HepG2 (cell line): Measurements from ENCODE around the gene QSER1. TPM values are rescaled to one million over a fixed set of nuclear protein-coding genes. Genes with fewer than 3 reads are reported as not detected.
A peak's percentile ranks its signal among the peaks of the same experiment; 100 is the strongest.

Experiments used
- ATF1 ChIP-seq: IDR thresholded peaks from 2 replicates; pipeline ENCODE4 v1.6.1; 2016; ENCODE audit warnings: mild to moderate bottlenecking, control low read depth
- DNMT1 ChIP-seq: sonication (generic); formaldehyde crosslinking; IDR thresholded peaks from 2 replicates; pipeline ENCODE4 v1.5.1; 2020; ENCODE audit warnings: mild to moderate bottlenecking, missing genetic modification reagents
- DNMT3B ChIP-seq: conservative IDR thresholded peaks from 2 replicates; pipeline ENCODE4 v1.6.1; 2016; ENCODE audit warnings: missing biosample characterization, control low read depth
- ELF4 ChIP-seq: sonication (generic); formaldehyde crosslinking; IDR thresholded peaks from 2 replicates; pipeline ENCODE4 v1.5.0; 2020; ENCODE audit warnings: missing genetic modification reagents, mild to moderate bottlenecking, moderate library complexity, borderline replicate concordance
- KDM1A ChIP-seq: IDR thresholded peaks from 2 replicates; pipeline ENCODE4 v1.6.1; 2016; ENCODE audit warnings: missing compliant biosample characterization
- KDM4B ChIP-seq: sonication (generic); formaldehyde crosslinking; IDR thresholded peaks from 2 replicates; pipeline ENCODE4 v1.4.0; 2020; ENCODE audit warnings: missing genetic modification reagents
- MEIS1 ChIP-seq: sonication (generic); formaldehyde crosslinking; IDR thresholded peaks from 2 replicates; pipeline ENCODE4 v1.9.0; 2021; ENCODE audit warnings: mild to moderate bottlenecking, missing genetic modification reagents, moderate library complexity, borderline replicate concordance
- MIER3 ChIP-seq: IDR thresholded peaks from 2 replicates; pipeline ENCODE4 v1.6.1; 2016; ENCODE audit warnings: missing compliant biosample characterization, borderline replicate concordance
- MZF1 ChIP-seq: sonication (generic); formaldehyde crosslinking; IDR thresholded peaks from 2 replicates; pipeline ENCODE4 v1.8.1; 2023; ENCODE audit warnings: mild to moderate bottlenecking, missing genetic modification reagents, borderline replicate concordance
- NFE2 ChIP-seq: sonication (generic); formaldehyde crosslinking; IDR thresholded peaks from 2 replicates; pipeline ENCODE4 v1.4.0; 2020; ENCODE audit warnings: missing genetic modification reagents
- NFKB2 ChIP-seq: sonication (generic); formaldehyde crosslinking; IDR thresholded peaks from 2 replicates; pipeline ENCODE4 v1.4.0; 2020; ENCODE audit warnings: missing genetic modification reagents, borderline replicate concordance
- PHF5A ChIP-seq: IDR thresholded peaks from one replicate; pipeline ENCODE4 v1.6.1; 2018; ENCODE audit warnings: low read depth, missing genetic modification reagents; ENCODE audit not compliant: unreplicated experiment
- PITX1 ChIP-seq: sonication (generic); formaldehyde crosslinking; IDR thresholded peaks from 2 replicates; pipeline ENCODE4 v1.5.1; 2020; ENCODE audit warnings: mild to moderate bottlenecking, missing genetic modification reagents
- SIN3A ChIP-seq: IDR thresholded peaks from 2 replicates; pipeline ENCODE4 v1.6.1; 2011; ENCODE audit warnings: low read depth, mild to moderate bottlenecking, control low read depth, low read length, borderline replicate concordance
- SMAD9 ChIP-seq: sonication (generic); formaldehyde crosslinking; IDR thresholded peaks from 2 replicates; pipeline ENCODE4 v1.5.1; 2020; ENCODE audit warnings: mild to moderate bottlenecking, missing genetic modification reagents
- SRSF4 ChIP-seq: fragments of 200-400 bp; formaldehyde crosslinking; IDR thresholded peaks from one replicate; pipeline ENCODE4 v1.6.1; 2018; ENCODE audit warnings: mild to moderate bottlenecking, low read depth, low read length, moderate library complexity; ENCODE audit not compliant: poor library complexity, severe bottlenecking
- TBP ChIP-seq: sonication (generic); formaldehyde crosslinking; IDR thresholded peaks from 2 replicates; pipeline ENCODE4 v1.5.0; 2020; ENCODE audit warnings: missing genetic modification reagents
- TOE1 ChIP-seq: sonication (generic); formaldehyde crosslinking; IDR thresholded peaks from 2 replicates; pipeline ENCODE4 v1.4.0; 2020; ENCODE audit warnings: mild to moderate bottlenecking, missing genetic modification reagents
- ZBTB21 ChIP-seq: sonication (generic); formaldehyde crosslinking; IDR thresholded peaks from 2 replicates; pipeline ENCODE4 v1.4.0; 2020; ENCODE audit warnings: missing genetic modification reagents
- ZFP62 ChIP-seq: sonication (generic); formaldehyde crosslinking; IDR thresholded peaks from 2 replicates; pipeline ENCODE4 v1.4.0; 2020; ENCODE audit warnings: missing genetic modification reagents
- ZNF121 ChIP-seq: sonication (generic); formaldehyde crosslinking; IDR thresholded peaks from 2 replicates; pipeline ENCODE4 v1.5.0; 2020; ENCODE audit warnings: mild to moderate bottlenecking, missing genetic modification reagents
- ZNF24 ChIP-seq: fragments of 450-650 bp; IDR thresholded peaks from 2 replicates; pipeline ENCODE4 v1.6.1; 2017; ENCODE audit warnings: antibody characterized with exemption, mild to moderate bottlenecking
- ZNF605 ChIP-seq: sonication (generic); formaldehyde crosslinking; IDR thresholded peaks from 2 replicates; pipeline ENCODE4 v1.8.0; 2022; ENCODE audit warnings: mild to moderate bottlenecking, missing genetic modification reagents
- ZNF616 ChIP-seq: sonication (generic); formaldehyde crosslinking; IDR thresholded peaks from 2 replicates; pipeline ENCODE4 v1.5.0; 2020; ENCODE audit warnings: low read depth, mild to moderate bottlenecking, missing genetic modification reagents
- polyA plus RNA-seq, 8 experiments: library from polyadenylated mRNA; depleted of rRNA in 3 of 8; stranded (reverse) in 7 of 8; unstranded in 1 of 8; fragments of >200 nt; fragmentation: Illumina TruSeq in 4 of 8; extraction: Trizol in 4 of 8; gene quantifications; 2 replicates each; pipeline versions ENCODE4 v1.2.1 to v1.2.3, GENCODE V29; 2011 to 2016; ENCODE audit warnings: low read depth in 4 of 8, missing spikeins in 1 of 8, mixed read lengths in 1 of 8; ENCODE audit not compliant: insufficient read depth in 1 of 8
- total RNA-seq, 5 experiments: library from RNA; depleted of rRNA; stranded (reverse); fragments of >200 nt; fragmentation: Illumina TruSeq; extraction: Trizol; gene quantifications; 2 replicates each; pipeline ENCODE4 v1.2.3, GENCODE V29; 2016; ENCODE audit warnings: low read depth in 1 of 5
- TF ChIP-seq, protein P1 (sequence below): sonication (generic); formaldehyde crosslinking; IDR thresholded peaks from 2 replicates; pipeline ENCODE4 v1.4.0; 2020; ENCODE audit warnings: missing genetic modification reagents
- TF ChIP-seq, protein P2 (sequence below): IDR thresholded peaks from 2 replicates; pipeline ENCODE4 v1.6.1; 2016
- TF ChIP-seq, protein P3 (sequence below): fragments of 450-650 bp; IDR thresholded peaks from 2 replicates; pipeline ENCODE4 v1.6.1; 2016

The QSER1 gene
- total and polyA plus RNA-seq, 2 of the 13 experiments (the other 11 are each of a cell fraction or from before 2014, with no cell fraction given), result 8.9 to 17.3 TPM

DNA sequence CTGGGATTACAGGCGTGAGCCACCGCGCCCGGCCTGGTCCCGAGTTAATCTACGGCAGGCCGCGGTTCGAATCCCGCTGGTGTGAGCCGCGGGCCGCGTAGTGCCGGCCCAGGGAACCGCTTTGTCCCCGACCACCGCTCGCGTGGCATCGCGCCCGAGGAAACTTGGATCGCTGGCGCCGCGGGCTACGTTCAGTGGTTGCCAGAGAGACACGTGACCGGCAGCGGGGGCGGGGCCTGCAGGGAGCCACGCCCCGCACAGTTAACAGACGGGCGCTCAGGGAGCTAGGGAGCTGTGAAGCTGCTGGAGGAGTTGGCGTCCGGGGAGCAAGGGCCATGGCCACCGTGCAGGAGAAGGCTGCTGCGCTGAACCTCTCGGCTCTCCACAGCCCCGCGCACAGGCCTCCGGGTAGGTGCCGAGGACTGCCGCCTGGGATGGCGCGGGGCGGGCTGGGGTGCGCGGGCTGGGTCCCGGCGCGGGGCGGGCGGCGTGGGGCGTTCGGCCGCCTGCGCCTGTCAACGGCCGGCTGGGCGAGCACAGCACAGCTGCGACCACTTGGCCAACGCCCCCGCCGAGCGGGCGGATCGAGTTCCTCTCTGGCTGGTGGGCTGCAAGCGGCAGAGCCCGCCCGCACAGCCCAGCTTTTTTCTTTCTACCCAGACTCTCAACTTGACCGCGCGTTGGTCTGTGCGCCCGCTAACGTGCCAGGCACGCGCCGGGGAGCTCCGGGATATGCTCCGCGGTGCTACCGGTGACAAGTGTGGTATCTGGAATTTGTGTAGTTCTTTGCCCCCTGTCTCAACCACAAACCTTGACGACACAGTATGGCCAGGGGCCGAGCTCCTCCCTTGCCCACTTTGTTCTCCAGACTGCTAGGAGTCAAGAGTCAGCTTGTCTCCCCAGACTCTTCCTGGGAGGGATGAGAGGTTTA, 123.3 kb downstream of the QSER1 start, which contains the start of gene DEPDC7 (continued):
- TF ChIP-seq MEIS1 (CRISPR knock-in tag), result no peak
- TF ChIP-seq SMAD9 (CRISPR knock-in tag), result 0 out of 2 replicates have a peak, but pooled peaks have one; percentile 68
- TF ChIP-seq SRSF4, result no peak
- TF ChIP-seq ELF4, result no peak
- no peak for TF ChIP-seq ATF1 (CRISPR knock-in tag)
- no peak for TF ChIP-seq MIER3
- peak; percentile 43; the same call in 1 of the 2 replicates for TF ChIP-seq KDM1A (CRISPR knock-in tag)
- 0 out of 2 replicates have a peak, but pooled peaks have one; percentile 57 for TF ChIP-seq TBP (CRISPR knock-in tag)
- no peak for TF ChIP-seq DNMT3B (CRISPR knock-in tag)
- TF ChIP-seq ZBTB21 (CRISPR knock-in tag), result no peak
- peak; percentile 90; the same call in 1 of the 2 replicates for TF ChIP-seq ZNF616
- TF ChIP-seq, protein P1, sequence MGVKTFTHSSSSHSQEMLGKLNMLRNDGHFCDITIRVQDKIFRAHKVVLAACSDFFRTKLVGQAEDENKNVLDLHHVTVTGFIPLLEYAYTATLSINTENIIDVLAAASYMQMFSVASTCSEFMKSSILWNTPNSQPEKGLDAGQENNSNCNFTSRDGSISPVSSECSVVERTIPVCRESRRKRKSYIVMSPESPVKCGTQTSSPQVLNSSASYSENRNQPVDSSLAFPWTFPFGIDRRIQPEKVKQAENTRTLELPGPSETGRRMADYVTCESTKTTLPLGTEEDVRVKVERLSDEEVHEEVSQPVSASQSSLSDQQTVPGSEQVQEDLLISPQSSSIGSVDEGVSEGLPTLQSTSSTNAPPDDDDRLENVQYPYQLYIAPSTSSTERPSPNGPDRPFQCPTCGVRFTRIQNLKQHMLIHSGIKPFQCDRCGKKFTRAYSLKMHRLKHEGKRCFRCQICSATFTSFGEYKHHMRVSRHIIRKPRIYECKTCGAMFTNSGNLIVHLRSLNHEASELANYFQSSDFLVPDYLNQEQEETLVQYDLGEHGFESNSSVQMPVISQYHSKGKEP (CRISPR knock-in tag), result peak; percentile 73; the same call in 1 of the 2 replicates
- TF ChIP-seq PITX1, result 0 out of 2 replicates have a peak, but pooled peaks have one; percentile 57
- TF ChIP-seq ZNF121 (CRISPR knock-in tag), result no peak
- TF ChIP-seq PHF5A (CRISPR knock-in tag), result no peak
- no peak for TF ChIP-seq DNMT1 (CRISPR knock-in tag)
- TF ChIP-seq MZF1 (CRISPR knock-in tag), result no peak
- no peak for TF ChIP-seq NFE2
- peak; percentile 80; the same call in 1 of the 2 replicates for TF ChIP-seq KDM4B (CRISPR knock-in tag)
- TF ChIP-seq, protein P2, sequence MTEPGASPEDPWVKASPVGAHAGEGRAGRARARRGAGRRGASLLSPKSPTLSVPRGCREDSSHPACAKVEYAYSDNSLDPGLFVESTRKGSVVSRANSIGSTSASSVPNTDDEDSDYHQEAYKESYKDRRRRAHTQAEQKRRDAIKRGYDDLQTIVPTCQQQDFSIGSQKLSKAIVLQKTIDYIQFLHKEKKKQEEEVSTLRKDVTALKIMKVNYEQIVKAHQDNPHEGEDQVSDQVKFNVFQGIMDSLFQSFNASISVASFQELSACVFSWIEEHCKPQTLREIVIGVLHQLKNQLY (CRISPR knock-in tag), result no peak
- TF ChIP-seq, protein P3, sequence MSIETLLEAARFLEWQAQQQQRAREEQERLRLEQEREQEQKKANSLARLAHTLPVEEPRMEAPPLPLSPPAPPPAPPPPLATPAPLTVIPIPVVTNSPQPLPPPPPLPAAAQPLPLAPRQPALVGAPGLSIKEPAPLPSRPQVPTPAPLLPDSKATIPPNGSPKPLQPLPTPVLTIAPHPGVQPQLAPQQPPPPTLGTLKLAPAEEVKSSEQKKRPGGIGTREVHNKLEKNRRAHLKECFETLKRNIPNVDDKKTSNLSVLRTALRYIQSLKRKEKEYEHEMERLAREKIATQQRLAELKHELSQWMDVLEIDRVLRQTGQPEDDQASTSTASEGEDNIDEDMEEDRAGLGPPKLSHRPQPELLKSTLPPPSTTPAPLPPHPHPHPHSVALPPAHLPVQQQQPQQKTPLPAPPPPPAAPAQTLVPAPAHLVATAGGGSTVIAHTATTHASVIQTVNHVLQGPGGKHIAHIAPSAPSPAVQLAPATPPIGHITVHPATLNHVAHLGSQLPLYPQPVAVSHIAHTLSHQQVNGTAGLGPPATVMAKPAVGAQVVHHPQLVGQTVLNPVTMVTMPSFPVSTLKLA, result peak; percentile 62
- no peak for TF ChIP-seq ZNF24
- TF ChIP-seq ZFP62 (CRISPR knock-in tag), result no peak
- 0 out of 2 replicates have a peak, but pooled peaks have one; percentile 5 for TF ChIP-seq NFKB2 (CRISPR knock-in tag)
- TF ChIP-seq SIN3A, result peak; percentile 17; the same call in 1 of the 2 replicates
- TF ChIP-seq TOE1 (CRISPR knock-in tag), result no peak; the same call in 1 of the 2 replicates
- TF ChIP-seq ZNF605, result no peak
